ENCODE results near the gene ADAMTSL3.

The ADAMTSL3 gene

DNA sequence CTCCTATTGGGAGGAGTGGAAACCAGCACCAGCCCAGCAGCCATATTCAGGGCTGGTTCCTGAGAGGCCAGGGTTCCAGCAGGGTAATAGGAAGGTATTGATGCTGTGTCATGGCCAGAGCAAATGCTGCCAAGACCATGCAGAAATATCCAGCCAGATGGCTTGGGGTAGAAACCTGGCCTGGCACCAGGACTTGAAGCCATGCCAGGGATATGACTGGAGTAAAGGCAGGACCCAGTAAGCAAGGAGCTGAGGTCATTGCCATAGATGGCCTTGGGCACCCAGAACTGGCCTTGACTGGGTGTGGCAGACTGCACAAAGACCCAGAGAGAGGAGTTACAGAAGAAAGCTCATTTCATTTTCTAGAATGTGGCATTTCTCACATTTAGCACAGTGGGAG is 324.1 kb downstream of the ADAMTSL3 start:
- no peak overlapping the region for H3K4me3 ChIP-seq (replicated peaks; ENCODE audit: low read depth, low read length)
- TF ChIP-seq CTCF (IDR thresholded peaks at IDR 0.05; ENCODE audit: insufficient read depth, low read length, poor library complexity, severe bottlenecking) = no peak
- no peaks in the 10 kb centered on the region for H3K27me3 ChIP-seq (replicated peaks; ENCODE audit: control insufficient read depth, insufficient read depth, low read length)
- H3K36me3 ChIP-seq (ENCODE audit: control insufficient read depth, insufficient read depth, low read length) = no peaks in the 10 kb centered on the region
- DNase-seq (ENCODE audit: extremely low read depth, insufficient read length) = no peak

GRCh38 chr15:83978588-83978987 is 324.7 kb downstream of the ADAMTSL3 start:
- no peak overlapping the region for H3K4me3 ChIP-seq (replicated peaks; ENCODE audit: low read depth, low read length)
- no peak for TF ChIP-seq CTCF (IDR thresholded peaks at IDR 0.05; ENCODE audit: insufficient read depth, low read length, poor library complexity, severe bottlenecking)
- no peak for DNase-seq (ENCODE audit: extremely low read depth, insufficient read length)
- no peaks in the 10 kb centered on the region for H3K27me3 ChIP-seq (replicated peaks; ENCODE audit: control insufficient read depth, insufficient read depth, low read length)
- no peaks in the 10 kb centered on the region for H3K36me3 ChIP-seq (ENCODE audit: control insufficient read depth, insufficient read depth, low read length)

DNA sequence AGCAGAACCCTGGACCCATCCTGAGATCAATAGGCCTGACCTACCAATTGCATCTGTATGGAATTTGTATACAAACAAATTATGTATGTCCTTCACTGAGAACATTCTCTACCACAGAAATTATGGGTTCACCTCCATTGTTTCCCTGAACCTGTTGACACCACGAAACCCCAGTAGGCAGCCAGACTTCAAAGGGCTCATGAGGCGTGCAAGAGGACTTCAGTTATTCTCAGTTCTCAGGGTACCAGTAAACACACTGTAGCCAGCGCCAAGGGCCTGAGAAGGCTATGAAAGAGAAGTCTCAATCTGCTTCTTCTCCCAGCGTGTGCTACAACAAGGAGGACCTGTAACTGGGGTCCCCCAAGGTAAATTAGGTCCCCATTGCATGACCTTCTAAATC is 326.7 kb downstream of the ADAMTSL3 start:
- DNase-seq (ENCODE audit: extremely low read depth, insufficient read length) = no peak
- Histone ChIP-seq H3K27me3 (replicated peaks; ENCODE audit: control insufficient read depth, insufficient read depth, low read length) (no peaks in the 10 kb centered on the region), H3K36me3 (ENCODE audit: control insufficient read depth, insufficient read depth, low read length) (no peaks in the 10 kb centered on the region), H3K4me3 (replicated peaks; ENCODE audit: low read depth, low read length) (no peak overlapping the region)
- no peak for TF ChIP-seq CTCF (IDR thresholded peaks at IDR 0.05; ENCODE audit: insufficient read depth, low read length, poor library complexity, severe bottlenecking)

DNA sequence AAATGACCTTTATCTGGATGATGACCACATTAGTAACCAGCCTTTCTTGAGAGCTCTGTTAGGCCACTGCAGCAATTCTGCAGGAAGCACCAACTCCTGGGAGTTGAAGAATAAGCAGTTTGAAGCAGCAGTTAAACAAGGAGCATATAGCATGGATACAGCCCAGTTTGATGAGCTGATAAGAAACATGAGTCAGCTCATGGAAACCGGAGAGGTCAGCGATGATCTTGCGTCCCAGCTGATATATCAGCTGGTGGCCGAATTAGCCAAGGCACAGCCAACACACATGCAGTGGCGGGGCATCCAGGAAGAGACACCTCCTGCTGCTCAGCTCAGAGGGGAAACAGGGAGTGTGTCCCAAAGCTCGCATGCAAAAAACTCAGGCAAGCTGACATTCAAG is 328.8 kb downstream of the ADAMTSL3 start:
- no peak for DNase-seq (ENCODE audit: extremely low read depth, insufficient read length)
- Histone ChIP-seq H3K36me3 (ENCODE audit: control insufficient read depth, insufficient read depth, low read length) (no peaks in the 10 kb centered on the region), H3K27me3 (replicated peaks; ENCODE audit: control insufficient read depth, insufficient read depth, low read length) (no peaks in the 10 kb centered on the region), H3K4me3 (replicated peaks; ENCODE audit: low read depth, low read length) (no peak overlapping the region)
- no peak for TF ChIP-seq CTCF (IDR thresholded peaks at IDR 0.05; ENCODE audit: insufficient read depth, low read length, poor library complexity, severe bottlenecking)

DNA sequence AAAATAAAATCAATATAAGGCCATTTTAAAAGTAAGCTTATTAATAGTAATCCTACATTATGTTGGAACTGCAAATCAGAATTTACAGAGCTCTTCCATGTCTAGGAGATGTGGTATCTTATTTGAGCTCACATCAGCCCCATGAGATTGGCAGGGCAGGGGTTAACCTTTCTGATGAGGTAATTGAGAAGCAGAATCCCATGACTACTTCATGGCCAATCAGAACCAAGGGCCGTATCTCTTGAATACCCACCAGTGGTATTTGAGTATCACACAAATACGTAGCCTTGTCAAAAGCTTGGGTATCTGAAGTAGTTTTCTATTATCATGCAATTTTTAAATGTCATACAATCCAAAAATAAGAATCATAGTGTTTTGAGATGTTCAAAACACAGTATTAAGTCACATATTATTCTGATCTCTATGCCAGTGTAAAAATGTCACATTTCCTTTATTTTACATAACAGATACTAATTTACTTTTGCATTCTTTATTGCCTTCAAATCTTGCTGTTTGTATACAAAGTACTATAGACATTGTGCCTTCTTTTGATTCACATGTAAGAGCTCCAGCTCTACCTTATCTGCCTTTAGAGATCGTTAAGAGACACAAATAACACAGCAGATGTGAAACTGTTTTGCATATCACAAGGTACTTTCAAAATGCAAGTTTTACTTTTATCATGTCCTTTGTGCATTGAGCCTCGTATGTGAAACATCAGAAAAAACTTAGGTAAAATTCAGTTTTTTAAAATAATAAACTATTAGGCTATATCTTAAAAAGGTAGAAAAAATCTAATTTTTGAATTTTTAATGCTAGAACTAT is 329.9 kb downstream of the ADAMTSL3 start:
- DNase-seq (ENCODE audit: extremely low read depth, insufficient read length) = peak; percentile 41
- Histone ChIP-seq H3K4me3 (replicated peaks; ENCODE audit: low read depth, low read length) (no peak overlapping the region), H3K36me3 (ENCODE audit: control insufficient read depth, insufficient read depth, low read length) (no peaks in the 10 kb centered on the region), H3K27me3 (replicated peaks; ENCODE audit: control insufficient read depth, insufficient read depth, low read length) (no peaks in the 10 kb centered on the region)
- TF ChIP-seq CTCF (IDR thresholded peaks at IDR 0.05; ENCODE audit: insufficient read depth, low read length, poor library complexity, severe bottlenecking) = no peak

Data from GM06990 (cell line).